ENCODE measurements around the gene DRD2.

The DRD2 gene

DNA sequence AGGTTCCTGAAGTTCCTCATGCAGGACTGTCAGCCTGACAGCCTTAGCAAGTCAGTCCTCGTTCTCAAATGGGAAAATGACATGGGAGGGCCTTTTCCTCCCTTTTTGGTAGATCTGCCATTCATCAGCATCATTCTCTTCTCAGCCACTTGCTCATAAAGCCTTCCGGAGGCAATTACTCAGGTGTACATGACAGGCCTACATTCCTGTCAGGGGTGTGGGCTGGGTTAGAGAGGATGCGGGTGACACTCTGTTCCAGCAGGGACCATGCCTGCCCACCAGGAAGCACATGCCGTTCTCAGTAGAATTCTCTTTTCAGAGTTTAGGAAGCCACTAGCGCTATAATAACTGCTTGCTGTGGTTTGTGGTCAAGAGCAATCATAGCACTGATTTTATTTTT, 111.8 kb downstream of the DRD2 start:
- no peak for DNase-seq

Measured in CD4-positive, alpha-beta T cell treated with Interleukin-17A for 1 hour (primary cell).